Measurements from ENCODE around the gene ADAMTS17. TPM values are rescaled to one million over a fixed set of nuclear protein-coding genes. Genes with fewer than 3 reads are reported as not detected.
"Not testable (repeated sequence)": the region's sequence is repeated elsewhere in the genome, so short reads cannot be mapped to it uniquely, and the experiment has no call there.

Gene ADAMTS17
- polyA plus RNA-seq, 2 of the 4 experiments (the other 2 are of a cell fraction), result 0.05 TPM; not detected in 1

DNA sequence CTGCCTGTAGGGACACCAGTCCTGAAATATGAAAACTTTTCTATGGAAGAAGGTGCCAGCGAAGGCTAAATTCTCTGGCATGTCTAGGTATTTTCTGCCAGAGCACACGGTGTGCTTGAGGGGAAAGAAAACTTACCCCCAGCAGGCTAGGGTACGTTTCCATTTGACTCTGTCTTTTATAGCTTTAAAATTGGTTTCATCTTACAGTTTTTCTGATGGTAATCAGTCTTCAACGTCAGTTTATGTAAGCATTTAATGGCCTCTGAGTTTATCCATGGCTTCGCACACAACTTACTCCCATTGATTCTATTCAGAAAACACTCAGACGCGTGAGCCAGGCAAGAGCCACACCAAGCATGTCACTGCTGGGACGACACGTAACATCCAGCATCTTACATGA, 249.7 kb downstream of the ADAMTS17 start:
- Histone ChIP-seq H3K4me2 (no peak overlapping the region), H3K4me3 (no peak overlapping the region), H3K4me1 (no peaks in the 10 kb centered on the region), H3K27ac (no peak overlapping the region), H3K9me3 (0 out of 3 replicates have a peak, but pooled peaks cover 2% of the 10 kb centered on the region)
- 11% methylated on average over 9 of the region's 9 CpGs for WGBS (ENCODE audit: missing lambda C conversion rate)
- POLR2A ChIA-PET, result no interaction called here
- no peak for TF ChIP-seq FOSL2 (IDR thresholded peaks at IDR 0.05)
- TF ChIP-seq FOSL2 (CRISPR knock-in tag; IDR thresholded peaks at IDR 0.05), result no peak
- TF ChIP-seq, protein P1, sequence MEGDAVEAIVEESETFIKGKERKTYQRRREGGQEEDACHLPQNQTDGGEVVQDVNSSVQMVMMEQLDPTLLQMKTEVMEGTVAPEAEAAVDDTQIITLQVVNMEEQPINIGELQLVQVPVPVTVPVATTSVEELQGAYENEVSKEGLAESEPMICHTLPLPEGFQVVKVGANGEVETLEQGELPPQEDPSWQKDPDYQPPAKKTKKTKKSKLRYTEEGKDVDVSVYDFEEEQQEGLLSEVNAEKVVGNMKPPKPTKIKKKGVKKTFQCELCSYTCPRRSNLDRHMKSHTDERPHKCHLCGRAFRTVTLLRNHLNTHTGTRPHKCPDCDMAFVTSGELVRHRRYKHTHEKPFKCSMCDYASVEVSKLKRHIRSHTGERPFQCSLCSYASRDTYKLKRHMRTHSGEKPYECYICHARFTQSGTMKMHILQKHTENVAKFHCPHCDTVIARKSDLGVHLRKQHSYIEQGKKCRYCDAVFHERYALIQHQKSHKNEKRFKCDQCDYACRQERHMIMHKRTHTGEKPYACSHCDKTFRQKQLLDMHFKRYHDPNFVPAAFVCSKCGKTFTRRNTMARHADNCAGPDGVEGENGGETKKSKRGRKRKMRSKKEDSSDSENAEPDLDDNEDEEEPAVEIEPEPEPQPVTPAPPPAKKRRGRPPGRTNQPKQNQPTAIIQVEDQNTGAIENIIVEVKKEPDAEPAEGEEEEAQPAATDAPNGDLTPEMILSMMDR (IDR thresholded peaks at IDR 0.05), result no peak
- no peak for TF ChIP-seq POLR2AphosphoS2 (conservative IDR thresholded peaks at IDR 0.05; ENCODE audit: low read length)
- ATAC-seq, result no peak
- no peak for FAIRE-seq
- CTCF ChIA-PET, result no interaction called here
- no peak for DNase-seq (ENCODE audit: low read depth in 1 of 2, low spot score in 1 of 2)

GRCh38 chr15:100090411-100090810, 251.4 kb downstream of the ADAMTS17 start:
- Histone ChIP-seq H3K9me3 (0 out of 3 replicates have a peak, but pooled peaks cover 2% of the 10 kb centered on the region), H3K4me2 (no peak overlapping the region), H3K27ac (no peak overlapping the region), H3K4me1 (no peaks in the 10 kb centered on the region), H3K4me3 (no peak overlapping the region)
- ATAC-seq, result no peak
- no peak for FAIRE-seq
- DNase-seq (ENCODE audit: low read depth in 1 of 2, low spot score in 1 of 2), result no peak
- CTCF ChIA-PET, result interaction anchor here (0.6 kb wide), 1 partner anchor 118 kb away, joined by 3 read pairs; no protein-coding TSS in a partner anchor
- TF ChIP-seq REST (IDR thresholded peaks at IDR 0.05), result no peak
- TF ChIP-seq HDAC2 (IDR thresholded peaks at IDR 0.05), result no peak
- TF ChIP-seq ZSCAN20 (CRISPR knock-in tag; IDR thresholded peaks at IDR 0.05), result no peak
- no peak for TF ChIP-seq PHF8 (IDR thresholded peaks at IDR 0.05; ENCODE audit: borderline replicate concordance, low read depth)
- no peak for TF ChIP-seq POLR2A (IDR thresholded peaks at IDR 0.05; ENCODE audit: low read length)
- no peak for TF ChIP-seq MYC (IDR thresholded peaks at IDR 0.05; ENCODE audit: borderline replicate concordance, low read length)
- TF ChIP-seq SREBF2 (IDR thresholded peaks at IDR 0.05), result no peak
- TF ChIP-seq ELK1 (IDR thresholded peaks at IDR 0.05; ENCODE audit: low read depth, low read length), result no peak
- no peak for TF ChIP-seq NFE2L2 (conservative IDR thresholded peaks at IDR 0.05; ENCODE audit: low read length)
- no peak for TF ChIP-seq TFCP2L1 (CRISPR knock-in tag; IDR thresholded peaks at IDR 0.05)
- no peak for TF ChIP-seq ZFP36 (IDR thresholded peaks at IDR 0.05; ENCODE audit: borderline replicate concordance, partially characterized antibody)
- no peak for TF ChIP-seq CHD2 (IDR thresholded peaks at IDR 0.05; ENCODE audit: low read length, partially characterized antibody)
- POLR2A ChIA-PET, result no interaction called here
- WGBS (ENCODE audit: missing lambda C conversion rate), result 46% methylated on average over 11 of the region's 11 CpGs

- H3K4me3 ChIP-seq; CTCF ChIA-PET; H3K4me1 ChIP-seq; FAIRE-seq; H3K9me3 ChIP-seq; ATAC-seq; DNase-seq (ENCODE audit: low read depth in 1 of 2, low spot score in 1 of 2); H3K4me2 ChIP-seq; POLR2A ChIA-PET; H3K27ac ChIP-seq: not testable (repeated sequence)
- WGBS (ENCODE audit: missing lambda C conversion rate), result 10% methylated on average over 17 of the region's 17 CpGs
These were observed 257.5 kb downstream of the ADAMTS17 start for GRCh38 chr15:100084042-100084821.

Measured in A549 (cell line).